GM18517 (cell line): ENCODE results near the gene ALDH3B2.
"Not testable (repeated sequence)": the region's sequence is repeated elsewhere in the genome, so short reads cannot be mapped to it uniquely, and the experiment has no call there.

Experiments
- ATAC-seq: cut with Tn5 transposase; IDR thresholded peaks from one replicate; pipeline ENCODE4 v1.9.1; 2021; ENCODE audit warnings: mild to moderate bottlenecking, moderate library complexity; ENCODE audit not compliant: unreplicated experiment

The ALDH3B2 gene

DNA sequence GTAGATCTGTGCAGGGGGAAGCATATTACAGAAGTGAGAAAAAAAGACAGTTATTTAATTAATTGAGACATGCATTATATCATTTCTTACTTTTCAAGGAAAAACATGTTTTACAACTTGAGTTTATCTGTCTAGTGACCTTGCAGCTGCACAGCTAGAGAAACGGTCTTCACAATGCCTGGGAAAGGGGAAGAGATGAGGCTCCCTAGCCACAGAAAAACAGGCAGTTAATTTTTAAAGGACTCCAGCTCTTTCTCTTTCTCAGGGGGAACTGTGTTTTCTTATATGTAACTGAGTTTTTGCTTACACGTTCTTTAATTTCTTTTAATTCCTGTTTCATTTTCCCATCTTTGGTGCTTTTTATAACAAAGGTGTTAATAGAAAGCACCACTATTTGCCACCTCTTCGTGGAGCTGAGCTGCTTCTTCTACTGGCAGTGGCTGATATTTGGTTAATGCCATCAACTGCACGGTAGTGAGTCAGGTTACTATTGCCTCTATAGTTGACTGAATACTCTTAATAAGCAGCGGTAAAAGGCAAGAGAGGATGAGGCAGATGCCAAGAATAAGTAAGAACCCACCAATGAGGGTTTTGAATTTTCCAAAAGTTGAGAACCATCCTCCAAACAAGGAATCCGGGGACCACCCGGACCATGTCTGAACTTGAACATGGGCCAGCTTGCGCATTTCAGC, 11.4 kb upstream of the ALDH3B2 start:
- not testable (repeated sequence) for ATAC-seq

- ATAC-seq = not testable (repeated sequence)
Measured at GRCh38 chr11:67682126-67683034, 8.0 kb upstream of the ALDH3B2 start.

DNA sequence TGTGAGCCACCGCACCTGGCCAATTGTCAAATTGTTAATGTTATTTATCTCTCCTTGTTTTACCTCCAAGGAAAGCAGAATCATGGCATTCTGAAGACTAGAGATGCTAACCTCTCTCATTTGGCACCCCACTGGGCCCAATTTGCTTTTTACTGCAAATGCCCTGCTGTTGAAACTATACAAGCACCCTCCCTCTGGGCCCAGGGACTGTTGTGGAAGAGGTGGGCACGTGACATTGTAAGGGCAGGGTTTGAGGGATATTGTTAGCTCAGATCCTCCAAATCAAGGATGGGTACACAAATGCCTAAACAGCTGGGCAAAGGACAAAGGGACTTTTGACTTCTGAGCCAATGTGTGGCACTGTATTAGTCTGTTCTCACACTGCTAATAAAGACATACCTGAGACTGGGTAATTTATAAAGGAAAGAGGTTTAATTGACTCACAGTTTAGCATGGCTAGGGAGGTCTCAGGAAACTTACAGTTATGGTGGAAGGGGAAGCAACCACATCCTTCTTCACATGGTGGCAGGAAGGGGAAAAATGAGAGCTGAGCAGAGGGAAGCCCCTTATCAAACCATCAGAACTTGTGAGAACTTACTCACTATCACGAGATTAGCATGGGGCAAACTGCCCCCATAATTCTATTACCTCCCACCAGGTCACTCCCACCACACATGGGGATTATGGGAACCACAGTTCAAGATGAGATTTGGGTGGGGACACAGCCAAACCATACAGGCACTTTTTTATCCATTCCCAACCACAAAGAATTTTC, 6.5 kb upstream of the ALDH3B2 start:
- no peak for ATAC-seq

DNA sequence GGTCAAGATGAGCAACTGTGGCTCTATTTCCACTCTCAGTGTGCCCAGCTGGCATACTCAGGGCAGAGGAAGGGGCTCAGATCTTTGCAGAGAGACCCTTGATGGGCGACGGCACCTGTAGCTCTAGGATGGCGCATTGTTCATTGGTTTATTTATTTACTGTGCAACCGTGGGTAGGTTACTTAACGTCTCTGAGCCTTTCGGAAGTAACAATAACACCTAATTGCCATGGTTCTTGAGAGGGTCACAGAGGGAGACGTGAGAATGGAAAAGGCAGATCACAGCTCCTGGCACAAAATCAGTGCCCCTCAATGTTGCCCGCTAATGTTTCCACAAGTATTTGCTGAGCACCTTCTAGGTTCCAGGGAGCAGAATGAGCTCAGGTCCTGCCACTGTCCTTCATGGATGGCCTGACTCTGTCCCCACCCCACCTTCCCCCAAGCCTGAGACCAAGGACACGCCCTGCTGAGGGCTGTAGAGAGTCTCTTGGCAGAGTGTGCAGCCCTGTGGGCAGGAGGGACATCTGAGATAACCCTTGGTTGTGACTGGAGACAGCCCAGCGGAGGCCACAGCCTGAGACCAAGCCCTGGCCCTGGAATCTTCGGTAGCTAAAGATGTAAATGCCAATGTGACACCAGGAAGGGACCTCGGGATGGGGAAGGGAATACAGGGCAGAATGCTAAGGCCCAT, 780 bp upstream of the ALDH3B2 start:
- no peak for ATAC-seq

- ATAC-seq = no peak
Measured at GRCh38 chr11:67673902-67674301, 521 bp downstream of the ALDH3B2 start.

- ATAC-seq = no peak
Measured at GRCh38 chr11:67673358-67673757, 1.1 kb downstream of the ALDH3B2 start.

- no peak for ATAC-seq
Measured at GRCh38 chr11:67671211-67671520, 3.3 kb downstream of the ALDH3B2 start.

- no peak for ATAC-seq
Measured at GRCh38 chr11:67670316-67671210, 3.9 kb downstream of the ALDH3B2 start.

DNA sequence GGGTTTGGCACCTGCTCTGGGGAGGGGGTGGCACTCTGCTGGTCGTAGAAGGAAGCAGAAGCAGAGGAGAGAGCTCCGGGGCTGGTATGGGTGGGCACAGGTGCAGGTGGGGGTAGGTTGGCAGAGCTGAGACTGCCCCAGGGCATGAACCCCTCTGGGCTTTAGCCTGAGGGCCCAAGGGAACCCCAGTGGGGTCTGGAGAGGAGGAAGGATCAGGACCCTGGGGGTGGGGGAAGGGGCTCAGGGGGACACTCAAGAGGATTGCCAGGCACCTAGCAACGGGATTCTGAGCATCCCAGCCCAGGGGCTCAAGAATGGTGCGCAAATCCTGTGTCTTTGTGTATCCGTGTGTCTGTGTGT, 6.3 kb downstream of the ALDH3B2 start:
- ATAC-seq = no peak

DNA sequence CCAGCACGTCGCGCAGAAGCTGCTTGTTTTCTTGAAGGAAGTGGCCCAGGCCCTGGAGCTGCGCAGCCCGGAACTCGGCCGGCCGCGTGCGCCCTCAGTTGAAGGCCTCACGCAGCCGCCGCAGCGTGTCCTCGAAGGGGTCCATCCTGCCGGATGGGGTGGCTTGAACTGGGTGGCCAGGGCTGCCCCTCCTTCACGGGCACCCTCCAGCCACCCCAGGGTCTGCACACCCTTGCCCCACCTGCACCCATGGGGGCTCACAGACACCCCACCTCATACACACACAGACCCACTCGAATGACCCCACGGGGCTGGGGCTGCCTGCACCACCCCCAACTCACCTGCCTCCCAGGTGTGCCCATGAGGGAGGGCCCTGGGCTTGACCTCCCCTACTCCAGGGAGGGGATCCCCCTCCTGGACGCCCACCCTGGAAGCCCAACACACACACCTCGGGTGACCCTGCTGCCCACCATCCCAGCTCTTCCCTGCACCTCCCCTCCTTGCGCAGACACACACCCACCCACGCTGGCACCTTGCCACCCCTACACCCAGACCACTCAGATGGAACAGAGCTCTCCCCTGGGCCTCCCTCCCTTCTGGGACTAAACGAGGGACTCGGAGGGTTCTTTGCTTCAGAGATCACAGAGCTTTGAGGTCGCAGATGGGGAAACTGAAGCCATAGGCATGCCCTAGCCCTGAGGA, 6.8 kb downstream of the ALDH3B2 start:
- ATAC-seq = no peak

GRCh38 chr11:67666676-67667489, 7.5 kb downstream of the ALDH3B2 start:
- ATAC-seq = no peak

DNA sequence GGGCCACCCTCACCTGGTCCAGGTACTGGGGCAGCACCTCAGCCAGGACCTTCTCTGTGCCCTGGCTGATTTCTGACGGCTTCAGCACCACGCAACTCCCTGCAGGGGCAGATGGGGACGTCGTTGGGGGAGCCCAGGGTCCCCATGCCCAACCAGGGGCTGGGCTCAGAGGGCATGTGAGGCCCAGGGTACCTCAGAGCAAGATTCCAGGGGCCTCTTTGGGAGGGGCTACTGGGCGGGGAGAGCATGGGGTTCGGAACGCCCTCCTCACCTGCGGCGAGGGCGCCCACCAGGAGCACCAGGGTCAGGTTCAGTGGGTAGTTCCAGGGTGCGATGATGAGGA, 8.1 kb downstream of the ALDH3B2 start:
- no peak for ATAC-seq

DNA sequence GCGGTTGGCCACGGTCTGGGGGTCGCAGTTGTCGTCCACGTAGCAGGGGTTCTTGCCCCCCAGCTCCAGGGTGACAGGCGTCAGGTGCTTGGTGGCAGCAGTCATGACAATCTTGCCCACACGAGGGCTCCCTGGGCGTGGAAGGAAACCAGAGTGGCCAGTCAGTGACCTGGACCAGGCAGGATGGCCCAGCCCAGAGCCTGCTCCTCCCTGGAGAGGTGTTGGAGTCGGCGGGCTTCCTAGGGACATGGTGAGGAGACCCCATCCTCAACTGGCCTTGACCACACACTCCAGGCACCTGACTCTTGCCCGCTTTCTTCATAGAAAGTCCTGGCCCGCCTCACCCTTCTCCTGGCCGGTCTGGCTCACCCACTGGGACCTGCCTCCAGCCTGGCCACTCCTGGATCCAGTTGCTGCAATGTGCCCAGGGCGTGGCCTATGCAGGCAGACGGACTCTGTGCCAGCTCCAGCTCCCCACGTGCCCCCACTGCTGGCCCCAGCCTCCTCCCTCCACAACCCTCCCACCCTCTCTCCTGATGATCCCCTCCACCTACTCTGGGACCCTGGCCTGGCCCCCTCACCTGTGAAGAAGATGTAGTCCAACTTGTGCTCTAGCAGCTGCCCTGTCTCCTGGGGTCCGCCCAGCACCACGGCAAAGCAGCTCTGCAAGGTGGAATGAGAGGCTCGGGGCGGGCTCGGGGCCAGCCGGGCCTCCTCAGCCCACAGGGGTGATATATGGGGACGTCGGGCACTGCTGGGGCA, 8.7 kb downstream of the ALDH3B2 start:
- no peak for ATAC-seq

- no peak for ATAC-seq
Measured at GRCh38 chr11:67664696-67665540, 9.5 kb downstream of the ALDH3B2 start.

DNA sequence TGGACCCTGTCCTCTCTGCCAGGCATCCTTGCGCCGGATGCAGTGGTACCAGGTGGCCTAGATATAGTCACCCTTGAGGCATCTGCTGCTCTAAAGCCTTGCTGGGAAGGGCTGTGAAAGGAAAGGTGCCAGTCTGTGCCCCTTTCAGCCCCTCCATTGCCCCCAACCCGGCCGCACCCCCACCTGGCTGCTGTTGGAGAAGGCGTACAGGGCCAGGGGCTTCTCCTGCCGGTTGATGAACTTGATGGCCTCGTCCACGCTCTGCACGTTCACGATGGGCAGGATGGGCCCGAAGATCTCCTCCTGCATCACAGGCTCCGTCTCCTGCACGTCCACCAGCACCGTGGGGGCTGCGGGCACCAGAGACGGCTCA, 10.2 kb downstream of the ALDH3B2 start:
- no peak for ATAC-seq

DNA sequence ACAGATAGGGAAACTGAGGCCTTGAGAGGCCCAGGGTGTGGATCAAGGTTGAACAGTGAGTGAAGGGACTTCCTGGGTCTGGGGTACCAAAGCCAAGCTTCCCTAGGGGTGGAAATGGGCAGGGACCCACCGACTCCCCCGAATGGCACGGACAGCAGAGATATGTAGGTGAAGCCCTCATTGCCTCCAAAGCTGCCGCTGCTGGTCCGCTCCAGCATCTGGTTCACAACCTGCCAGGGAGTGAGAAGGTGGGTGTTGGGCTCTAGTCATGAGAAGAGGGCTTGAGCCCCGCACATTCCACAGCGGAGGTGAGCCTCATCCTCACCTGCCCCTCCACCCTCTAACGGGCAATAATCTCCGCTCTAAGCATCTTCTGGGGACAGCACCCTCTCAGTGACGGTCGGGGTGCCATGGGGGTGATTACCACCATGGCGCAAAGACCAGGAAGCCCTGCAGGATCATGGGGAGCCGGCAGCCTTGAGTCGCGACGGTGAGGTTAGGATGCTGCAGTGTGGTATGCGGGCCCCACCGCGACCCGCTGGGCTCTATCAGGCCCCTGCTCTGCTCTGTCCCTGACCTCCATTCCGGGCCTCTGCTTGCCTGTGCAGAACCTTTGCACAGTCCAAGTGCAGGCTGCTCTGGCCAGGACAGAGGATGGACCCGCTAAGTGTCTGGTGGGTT, 10.8 kb downstream of the ALDH3B2 start:
- ATAC-seq = no peak
